ENCODE results near the gene TBX10. TPM values are rescaled to one million over a fixed set of nuclear protein-coding genes. Genes with fewer than 3 reads are reported as not detected.
"Not testable (repeated sequence)": the region's sequence is repeated elsewhere in the genome, so short reads cannot be mapped to it uniquely, and the experiment has no call there.

The TBX10 gene
- polyA plus RNA-seq, 1 of the 3 experiments (the other 2 are of a cell fraction), result not detected

DNA sequence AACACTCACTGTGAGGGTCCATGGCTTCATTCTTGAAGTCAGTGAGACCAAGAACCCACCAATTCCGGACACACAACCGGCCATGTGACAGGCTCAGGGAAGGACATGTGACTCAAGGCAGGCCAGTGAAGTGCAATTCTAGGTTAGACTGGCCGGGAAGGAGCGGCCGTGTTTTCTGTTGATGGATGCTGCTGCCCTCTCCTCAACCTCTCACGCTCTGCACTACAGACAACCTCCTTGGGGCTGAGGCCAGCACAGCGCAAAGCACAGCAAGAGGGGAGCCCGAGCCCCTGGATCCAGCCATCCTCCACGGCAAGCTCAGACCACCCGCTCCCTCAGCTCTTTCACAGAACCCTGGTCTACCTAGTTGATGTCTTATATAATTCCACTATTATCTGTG, 12.6 kb downstream of the TBX10 start:
- ChIA-PET POLR2A (no interaction called here), CTCF (interaction anchor here (1.0 to 17.8 kb wide), 4 partner anchors 12 to 55 kb away, joined by 3 to 308 read pairs (median 56); partner anchors contain the start of genes ACY3 and TBX10)
- H3K9me3 ChIP-seq, result no peaks in the 10 kb centered on the region
- H3K79me2 ChIP-seq (ENCODE audit: insufficient read depth), result no peaks in the 10 kb centered on the region
- no peak overlapping the region for H3K9ac ChIP-seq
- H3K27me3 ChIP-seq (ENCODE audit: insufficient read depth), result no peaks in the 10 kb centered on the region
- 81% methylated on average over 10 of the region's 10 CpGs for WGBS (ENCODE audit: low lambda C conversion rate)
- no peaks in the 10 kb centered on the region for H3K36me3 ChIP-seq (replicated peaks in 1 of 2; ENCODE audit: control insufficient read depth in 1 of 2, insufficient read depth in 2 of 2, low read length in 1 of 2)
- no peak for TF ChIP-seq NRF1 (IDR thresholded peaks at IDR 0.05; ENCODE audit: low read depth, low read length)
- no peak for TF ChIP-seq JUND (IDR thresholded peaks at IDR 0.05)
- TF ChIP-seq POLR2AphosphoS5 (IDR thresholded peaks at IDR 0.05; ENCODE audit: low read depth, low read length), result no peak
- TF ChIP-seq FOXJ3 (CRISPR knock-in tag; IDR thresholded peaks at IDR 0.05), result no peak
- TF ChIP-seq GATA2 (CRISPR knock-in tag; IDR thresholded peaks at IDR 0.05), result no peak
- TF ChIP-seq EZH2phosphoT487 (IDR thresholded peaks at IDR 0.05; ENCODE audit: borderline replicate concordance, low read depth), result no peak
- no peak for TF ChIP-seq SIN3A (IDR thresholded peaks at IDR 0.05; ENCODE audit: borderline replicate concordance, low read depth, low read length)
- TF ChIP-seq CHD2 (IDR thresholded peaks at IDR 0.05; ENCODE audit: low read length, partially characterized antibody), result no peak
- TF ChIP-seq YY1 (IDR thresholded peaks at IDR 0.05; ENCODE audit: low read depth), result no peak
- TF ChIP-seq ELF1 (IDR thresholded peaks at IDR 0.05), result no peak
- TF ChIP-seq EP300 (IDR thresholded peaks at IDR 0.05; ENCODE audit: borderline replicate concordance in 1 of 2, low read depth in 1 of 2, low read length in 1 of 2), result no peak
- TF ChIP-seq RXRA (IDR thresholded peaks at IDR 0.05; ENCODE audit: borderline replicate concordance, low read depth), result no peak
- no peak for TF ChIP-seq TAF1 (IDR thresholded peaks at IDR 0.05; ENCODE audit: borderline replicate concordance, low read depth, low read length)
- TF ChIP-seq, protein P1, sequence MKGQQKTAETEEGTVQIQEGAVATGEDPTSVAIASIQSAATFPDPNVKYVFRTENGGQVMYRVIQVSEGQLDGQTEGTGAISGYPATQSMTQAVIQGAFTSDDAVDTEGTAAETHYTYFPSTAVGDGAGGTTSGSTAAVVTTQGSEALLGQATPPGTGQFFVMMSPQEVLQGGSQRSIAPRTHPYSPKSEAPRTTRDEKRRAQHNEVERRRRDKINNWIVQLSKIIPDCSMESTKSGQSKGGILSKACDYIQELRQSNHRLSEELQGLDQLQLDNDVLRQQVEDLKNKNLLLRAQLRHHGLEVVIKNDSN (IDR thresholded peaks at IDR 0.05; ENCODE audit: borderline replicate concordance, low read depth), result no peak
- TF ChIP-seq, protein P2, sequence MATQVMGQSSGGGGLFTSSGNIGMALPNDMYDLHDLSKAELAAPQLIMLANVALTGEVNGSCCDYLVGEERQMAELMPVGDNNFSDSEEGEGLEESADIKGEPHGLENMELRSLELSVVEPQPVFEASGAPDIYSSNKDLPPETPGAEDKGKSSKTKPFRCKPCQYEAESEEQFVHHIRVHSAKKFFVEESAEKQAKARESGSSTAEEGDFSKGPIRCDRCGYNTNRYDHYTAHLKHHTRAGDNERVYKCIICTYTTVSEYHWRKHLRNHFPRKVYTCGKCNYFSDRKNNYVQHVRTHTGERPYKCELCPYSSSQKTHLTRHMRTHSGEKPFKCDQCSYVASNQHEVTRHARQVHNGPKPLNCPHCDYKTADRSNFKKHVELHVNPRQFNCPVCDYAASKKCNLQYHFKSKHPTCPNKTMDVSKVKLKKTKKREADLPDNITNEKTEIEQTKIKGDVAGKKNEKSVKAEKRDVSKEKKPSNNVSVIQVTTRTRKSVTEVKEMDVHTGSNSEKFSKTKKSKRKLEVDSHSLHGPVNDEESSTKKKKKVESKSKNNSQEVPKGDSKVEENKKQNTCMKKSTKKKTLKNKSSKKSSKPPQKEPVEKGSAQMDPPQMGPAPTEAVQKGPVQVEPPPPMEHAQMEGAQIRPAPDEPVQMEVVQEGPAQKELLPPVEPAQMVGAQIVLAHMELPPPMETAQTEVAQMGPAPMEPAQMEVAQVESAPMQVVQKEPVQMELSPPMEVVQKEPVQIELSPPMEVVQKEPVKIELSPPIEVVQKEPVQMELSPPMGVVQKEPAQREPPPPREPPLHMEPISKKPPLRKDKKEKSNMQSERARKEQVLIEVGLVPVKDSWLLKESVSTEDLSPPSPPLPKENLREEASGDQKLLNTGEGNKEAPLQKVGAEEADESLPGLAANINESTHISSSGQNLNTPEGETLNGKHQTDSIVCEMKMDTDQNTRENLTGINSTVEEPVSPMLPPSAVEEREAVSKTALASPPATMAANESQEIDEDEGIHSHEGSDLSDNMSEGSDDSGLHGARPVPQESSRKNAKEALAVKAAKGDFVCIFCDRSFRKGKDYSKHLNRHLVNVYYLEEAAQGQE (IDR thresholded peaks at IDR 0.05; ENCODE audit: low read depth, low read length), result no peak
- TF ChIP-seq, protein P3, sequence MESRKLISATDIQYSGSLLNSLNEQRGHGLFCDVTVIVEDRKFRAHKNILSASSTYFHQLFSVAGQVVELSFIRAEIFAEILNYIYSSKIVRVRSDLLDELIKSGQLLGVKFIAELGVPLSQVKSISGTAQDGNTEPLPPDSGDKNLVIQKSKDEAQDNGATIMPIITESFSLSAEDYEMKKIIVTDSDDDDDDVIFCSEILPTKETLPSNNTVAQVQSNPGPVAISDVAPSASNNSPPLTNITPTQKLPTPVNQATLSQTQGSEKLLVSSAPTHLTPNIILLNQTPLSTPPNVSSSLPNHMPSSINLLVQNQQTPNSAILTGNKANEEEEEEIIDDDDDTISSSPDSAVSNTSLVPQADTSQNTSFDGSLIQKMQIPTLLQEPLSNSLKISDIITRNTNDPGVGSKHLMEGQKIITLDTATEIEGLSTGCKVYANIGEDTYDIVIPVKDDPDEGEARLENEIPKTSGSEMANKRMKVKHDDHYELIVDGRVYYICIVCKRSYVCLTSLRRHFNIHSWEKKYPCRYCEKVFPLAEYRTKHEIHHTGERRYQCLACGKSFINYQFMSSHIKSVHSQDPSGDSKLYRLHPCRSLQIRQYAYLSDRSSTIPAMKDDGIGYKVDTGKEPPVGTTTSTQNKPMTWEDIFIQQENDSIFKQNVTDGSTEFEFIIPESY (IDR thresholded peaks at IDR 0.05; ENCODE audit: borderline replicate concordance, low read depth), result no peak
- TF ChIP-seq, protein P4, sequence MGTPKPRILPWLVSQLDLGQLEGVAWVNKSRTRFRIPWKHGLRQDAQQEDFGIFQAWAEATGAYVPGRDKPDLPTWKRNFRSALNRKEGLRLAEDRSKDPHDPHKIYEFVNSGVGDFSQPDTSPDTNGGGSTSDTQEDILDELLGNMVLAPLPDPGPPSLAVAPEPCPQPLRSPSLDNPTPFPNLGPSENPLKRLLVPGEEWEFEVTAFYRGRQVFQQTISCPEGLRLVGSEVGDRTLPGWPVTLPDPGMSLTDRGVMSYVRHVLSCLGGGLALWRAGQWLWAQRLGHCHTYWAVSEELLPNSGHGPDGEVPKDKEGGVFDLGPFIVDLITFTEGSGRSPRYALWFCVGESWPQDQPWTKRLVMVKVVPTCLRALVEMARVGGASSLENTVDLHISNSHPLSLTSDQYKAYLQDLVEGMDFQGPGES (IDR thresholded peaks at IDR 0.05; ENCODE audit: low read depth, low read length), result no peak
- no peak for DNase-seq
- no peaks in the 10 kb centered on the region for H3F3A ChIP-seq (replicated peaks; ENCODE audit: insufficient read depth)
- H4K20me1 ChIP-seq (ENCODE audit: insufficient read depth), result no peaks in the 10 kb centered on the region
- no peak overlapping the region for H2AFZ ChIP-seq (ENCODE audit: low read depth)
- H3K4me3 ChIP-seq (ENCODE audit: low read depth in 2 of 2, low read length in 1 of 2), result no peak overlapping the region
- no peak overlapping the region for H3K27ac ChIP-seq (ENCODE audit: low read depth in 2 of 2, low read length in 1 of 2)
- H3K4me1 ChIP-seq (ENCODE audit: control insufficient read depth in 1 of 2, insufficient read depth in 2 of 2, low read depth in 1 of 2, low read length in 1 of 2), result peaks cover 0 to 13% of the 10 kb centered on the region in 2 experiments; a peak in 1 of 4 replicates
- H3K9me2 ChIP-seq, result no peaks in the 10 kb centered on the region
- no peak overlapping the region for H3K4me2 ChIP-seq

DNA sequence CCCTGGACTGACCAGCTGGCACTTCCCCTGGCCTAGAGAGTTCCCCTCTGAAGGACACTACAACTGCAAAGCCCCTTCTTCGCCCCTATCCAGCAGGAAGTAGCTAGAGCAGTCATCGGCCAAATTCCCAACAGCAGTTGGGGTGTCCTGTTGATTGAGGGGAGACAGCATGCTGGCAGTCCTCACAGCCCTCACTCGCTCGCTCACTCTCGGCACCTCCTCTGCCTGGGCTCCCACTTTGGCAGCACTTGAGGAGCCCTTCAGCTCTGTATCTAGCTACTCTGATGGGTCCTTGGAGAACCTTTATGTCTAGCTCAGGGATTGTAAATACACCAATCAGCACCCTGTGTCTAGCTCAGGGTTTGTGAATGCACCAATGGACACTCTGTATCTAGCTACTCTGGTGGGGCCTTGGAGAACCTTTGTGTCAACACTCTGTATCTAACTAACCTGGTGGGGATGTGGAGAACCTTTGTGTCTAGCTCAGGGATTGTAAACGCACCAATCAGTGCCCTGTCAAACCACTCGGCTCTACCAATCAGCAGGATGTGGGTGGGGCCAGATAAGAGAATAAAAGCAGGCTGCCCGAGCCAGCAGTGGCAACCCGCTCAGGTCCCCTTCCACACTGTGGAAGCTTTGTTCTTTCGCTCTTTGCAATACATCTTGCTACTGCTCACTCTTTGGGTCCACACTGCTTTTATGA, 13.3 kb downstream of the TBX10 start:
- H3K9me2 ChIP-seq; H2AFZ ChIP-seq (ENCODE audit: low read depth); H3K4me2 ChIP-seq; H3K27ac ChIP-seq (ENCODE audit: low read depth in 2 of 2, low read length in 1 of 2); H3K79me2 ChIP-seq (ENCODE audit: insufficient read depth); H3F3A ChIP-seq (replicated peaks; ENCODE audit: insufficient read depth); POLR2A ChIA-PET; H4K20me1 ChIP-seq (ENCODE audit: insufficient read depth); H3K36me3 ChIP-seq (replicated peaks in 1 of 2; ENCODE audit: control insufficient read depth in 1 of 2, insufficient read depth in 2 of 2, low read length in 1 of 2); H3K27me3 ChIP-seq (ENCODE audit: insufficient read depth); H3K9me3 ChIP-seq; H3K4me3 ChIP-seq (ENCODE audit: low read depth in 2 of 2, low read length in 1 of 2); H3K9ac ChIP-seq; DNase-seq: not testable (repeated sequence)
- peaks cover 0 to 11% of the 10 kb centered on the region in 2 experiments; a peak in 1 of 4 replicates for H3K4me1 ChIP-seq (ENCODE audit: control insufficient read depth in 1 of 2, insufficient read depth in 2 of 2, low read depth in 1 of 2, low read length in 1 of 2)
- 97% methylated on average over 8 of the region's 10 CpGs for WGBS (ENCODE audit: low lambda C conversion rate)
- CTCF ChIA-PET, result interaction anchor here (1.2 to 17.8 kb wide), 3 partner anchors 11 to 54 kb away, joined by 4 to 308 read pairs (median 107); partner anchors contain the start of gene ACY3
